Activated naive CD4-positive, alpha-beta T cell (primary cell): ENCODE results near the gene RPUSD1.
"Not testable (repeated sequence)": the region's sequence is repeated elsewhere in the genome, so short reads cannot be mapped to it uniquely, and the experiment has no call there.

ENCODE experiments used
- DNase-seq, 4 experiments: peaks; one replicate each; lab custom pipeline; 2025; lab: John Stamatoyannopoulos, UW

RPUSD1 gene

GRCh38 chr16:766008-766819 lies 22.0 kb downstream of the RPUSD1 start:
- DNase-seq = no peak

DNA sequence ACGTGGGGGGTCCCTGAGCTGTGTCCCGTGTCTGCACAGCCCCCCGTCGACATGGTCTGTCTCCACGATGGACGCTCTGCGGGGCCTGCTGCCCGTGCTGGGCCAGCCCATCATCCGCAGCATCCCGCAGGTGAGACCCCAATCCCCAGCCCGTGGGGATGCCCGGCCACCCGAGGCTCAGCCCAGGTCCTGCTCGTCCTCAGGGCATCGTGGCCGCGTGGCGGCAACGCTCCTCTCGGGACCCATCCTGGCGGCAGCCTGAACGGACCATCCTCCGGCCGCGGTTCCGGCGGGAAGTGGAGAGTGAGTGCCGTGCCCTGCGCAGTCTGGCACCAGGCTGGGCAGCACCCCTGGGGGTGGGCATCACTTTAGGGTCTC lies 22.7 kb downstream of the RPUSD1 start:
- no peak for DNase-seq

DNA sequence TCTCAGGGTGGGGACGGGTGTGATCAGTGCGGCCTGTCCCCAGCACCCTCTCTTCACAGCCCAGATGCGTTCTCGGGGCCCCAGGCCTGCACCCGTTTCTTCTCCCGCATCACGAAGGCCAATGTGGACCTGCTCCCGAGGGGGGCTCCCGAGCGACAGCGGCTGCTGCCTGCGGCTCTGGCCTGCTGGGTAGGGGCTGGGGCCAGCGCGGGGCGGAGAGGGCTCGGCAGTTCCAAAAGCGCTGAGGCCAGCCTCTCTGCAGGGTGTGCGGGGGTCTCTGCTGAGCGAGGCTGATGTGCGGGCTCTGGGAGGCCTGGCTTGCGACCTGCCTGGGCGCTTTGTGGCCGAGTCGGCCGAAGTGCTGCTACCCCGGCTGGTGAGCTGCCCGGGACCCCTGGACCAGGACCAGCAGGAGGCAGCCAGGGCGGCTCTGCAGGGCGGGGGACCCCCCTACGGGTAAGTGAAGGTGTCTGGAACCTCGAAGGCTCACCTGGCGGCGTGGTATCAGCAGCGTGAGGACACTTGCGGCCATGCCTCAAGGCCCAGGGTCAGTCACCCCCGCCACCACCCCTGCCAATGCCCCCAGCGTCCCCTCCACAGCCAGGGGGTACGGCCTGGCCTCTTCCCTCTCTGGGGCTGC lies 23.2 kb downstream of the RPUSD1 start:
- DNase-seq = no peak

- no peak for DNase-seq
These were observed 23.9 kb downstream of the RPUSD1 start for GRCh38 chr16:764184-764750.

GRCh38 chr16:763369-764183 lies 24.6 kb downstream of the RPUSD1 start:
- no peak for DNase-seq

DNA sequence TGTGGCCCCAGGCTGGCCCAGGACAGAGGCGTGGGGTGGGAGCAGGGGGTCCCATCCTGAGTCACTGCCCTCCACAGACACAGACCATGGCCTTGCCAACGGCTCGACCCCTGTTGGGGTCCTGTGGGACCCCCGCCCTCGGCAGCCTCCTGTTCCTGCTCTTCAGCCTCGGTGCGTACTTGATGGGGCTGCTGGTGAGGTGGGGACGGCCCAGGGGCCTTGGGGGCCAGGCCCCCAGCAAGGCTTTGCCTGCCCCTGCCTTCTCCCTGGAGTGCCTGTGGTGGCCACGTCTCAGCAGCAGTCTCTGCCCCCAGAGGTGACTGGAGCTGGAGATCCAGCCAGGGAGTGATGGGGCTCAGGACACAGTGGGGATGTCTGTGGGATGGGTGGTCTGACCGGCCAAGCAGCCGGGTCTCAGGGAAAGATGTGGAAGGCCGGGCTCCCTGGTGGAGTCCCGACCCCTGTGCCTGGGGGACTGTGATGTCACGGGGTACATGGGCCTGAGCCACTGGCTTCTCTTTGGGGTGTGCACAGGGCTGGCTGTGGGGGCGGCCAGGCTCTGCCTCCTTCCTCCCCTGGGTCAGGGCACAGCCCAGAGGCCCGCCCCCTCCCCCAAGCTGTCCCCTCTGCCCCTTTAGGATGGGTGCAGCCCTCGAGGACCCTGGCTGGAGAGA lies 25.4 kb downstream of the RPUSD1 start:
- DNase-seq = no peak

GRCh38 chr16:761625-762513 lies 26.3 kb downstream of the RPUSD1 start:
- no peak for DNase-seq

GRCh38 chr16:760545-761343 lies 27.4 kb downstream of the RPUSD1 start, which contains the start of gene MSLN:
MSLN (plus strand) TSS chr16:760734; CDS start chr16:762681, 1,947 bp downstream.
- no peak for DNase-seq

GRCh38 chr16:760065-760464 lies 28.1 kb downstream of the RPUSD1 start:
- DNase-seq = no peak

DNA sequence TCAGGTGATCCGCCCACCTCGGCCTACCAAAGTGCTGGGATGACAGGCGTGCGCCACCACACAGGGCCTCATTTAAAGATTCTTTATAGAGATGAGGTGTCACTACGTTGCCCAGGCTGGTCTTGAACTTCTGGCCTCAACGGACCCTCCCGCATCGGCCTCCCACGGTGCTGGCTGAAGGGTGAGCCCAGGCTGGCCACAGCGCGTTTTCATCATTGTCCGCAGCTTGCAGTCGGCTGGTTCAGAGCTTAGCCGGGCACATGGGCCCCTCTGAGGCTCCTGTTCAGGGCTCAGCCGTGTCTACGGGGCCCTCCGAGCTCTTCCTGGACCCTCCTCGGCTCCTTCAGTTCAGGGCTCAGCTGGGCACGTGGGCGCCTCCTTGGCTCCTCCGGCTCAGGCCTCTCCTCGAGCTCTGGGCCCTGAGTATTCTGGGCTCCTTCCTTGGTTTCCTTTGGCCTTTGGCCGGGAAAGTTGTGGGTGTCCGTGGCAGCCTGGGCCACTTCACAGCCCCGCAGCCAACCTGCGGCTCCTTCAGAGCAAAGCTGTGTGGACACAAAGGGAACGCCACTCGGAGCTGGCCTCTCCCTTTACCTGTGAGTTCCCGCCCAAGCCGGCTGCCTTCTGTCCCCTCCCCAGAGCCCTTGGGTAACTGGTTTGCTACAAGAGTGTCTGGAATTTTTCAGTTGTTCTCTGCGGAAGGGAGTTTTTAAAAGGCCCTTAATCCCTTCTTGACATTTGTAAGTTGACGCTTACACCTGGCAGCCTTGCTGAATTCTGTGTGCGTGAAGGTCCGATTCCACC lies 28.9 kb downstream of the RPUSD1 start:
- DNase-seq = no peak

GRCh38 chr16:756428-756827 lies 31.8 kb downstream of the RPUSD1 start:
- no peak for DNase-seq

GRCh38 chr16:754656-755055 lies 33.5 kb downstream of the RPUSD1 start:
- no peak for DNase-seq

GRCh38 chr16:754121-754607 lies 34.0 kb downstream of the RPUSD1 start:
- DNase-seq = not testable (repeated sequence)

DNA sequence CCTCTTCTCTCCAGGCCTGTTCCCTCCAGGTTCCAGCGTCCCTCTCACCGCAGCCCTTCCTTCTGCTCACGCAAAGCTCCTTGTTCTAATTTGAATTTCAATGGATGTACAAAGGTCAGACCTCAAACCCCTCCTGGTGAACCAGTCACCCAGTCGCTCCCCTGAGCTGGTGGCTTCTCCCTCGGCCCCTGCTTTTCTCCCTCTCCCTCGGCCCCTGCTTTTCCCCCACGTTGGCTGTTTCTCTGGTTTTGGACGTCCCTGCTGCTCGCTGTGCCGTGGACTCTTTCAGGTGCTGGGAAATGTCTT lies 36.2 kb downstream of the RPUSD1 start:
- DNase-seq = no peak

GRCh38 chr16:751152-752006 lies 36.8 kb downstream of the RPUSD1 start:
- no peak for DNase-seq

DNA sequence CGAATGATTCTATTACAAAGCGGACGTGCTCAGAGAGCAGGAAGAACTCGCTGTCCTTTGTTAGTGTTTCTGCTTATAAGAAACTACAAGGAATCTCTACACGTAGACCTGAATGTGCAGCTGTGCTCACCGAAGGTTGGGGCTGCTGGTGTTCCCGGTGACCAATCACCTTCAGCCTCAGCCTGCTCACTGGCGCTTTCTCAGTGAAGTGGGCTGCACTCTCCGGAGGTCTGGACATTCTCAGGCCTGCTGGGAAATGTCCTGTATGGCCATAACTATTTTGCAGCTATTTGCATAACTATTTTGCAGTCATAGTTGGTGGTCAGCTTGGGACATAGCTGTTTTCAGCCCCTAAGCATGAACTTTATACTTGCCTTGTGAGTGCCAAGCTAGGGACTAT lies 37.7 kb downstream of the RPUSD1 start:
- DNase-seq = no peak

- DNase-seq = no peak
These were observed 39.2 kb downstream of the RPUSD1 start for GRCh38 chr16:749010-749409.
